GM12864 (cell line): ENCODE measurements around the gene ACSL1.

Experiments
- DNase-seq: peaks from one replicate; pipeline ENCODE4 v3.0.0-alpha.2; 2011; ENCODE audit warnings: low read depth
- H3K4me3 ChIP-seq: 2 replicates; pipeline ENCODE4 v1.5.1; 2011; ENCODE audit warnings: mild to moderate bottlenecking, low read depth, low read length, control low read depth
- CTCF ChIP-seq: IDR thresholded peaks from 2 replicates; pipeline ENCODE4 v1.5.1; 2011; ENCODE audit warnings: low read depth, mild to moderate bottlenecking, moderate library complexity, low read length, control low read depth, inconsistent platforms; ENCODE audit errors: missing control alignments

ACSL1 gene

GRCh38 chr4:184792950-184793555, 32.7 kb downstream of the ACSL1 start:
- TF ChIP-seq CTCF = no peak
- H3K4me3 ChIP-seq = no peak overlapping the region
- no peak for DNase-seq

DNA sequence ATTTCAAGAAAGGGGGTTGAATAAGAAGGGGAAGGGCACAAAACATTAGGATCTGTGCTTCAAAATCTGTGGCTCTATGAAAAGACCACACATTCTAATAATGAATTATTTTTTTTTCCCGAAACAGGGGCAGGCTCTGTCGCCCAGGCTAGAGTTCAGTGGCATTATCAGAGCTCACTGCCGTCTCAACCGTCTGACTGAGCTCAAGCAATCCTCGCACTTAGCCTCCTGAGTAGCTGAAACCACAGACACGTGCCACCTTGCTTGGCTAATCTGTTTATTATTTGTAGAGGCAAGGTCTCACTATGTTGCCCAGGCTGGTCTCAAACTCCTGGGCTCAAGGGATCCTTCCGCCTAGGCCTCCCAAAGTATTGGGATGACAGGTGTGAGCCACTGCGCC, 33.4 kb downstream of the ACSL1 start:
- no peak for TF ChIP-seq CTCF
- no peak for DNase-seq
- H3K4me3 ChIP-seq = no peak overlapping the region

DNA sequence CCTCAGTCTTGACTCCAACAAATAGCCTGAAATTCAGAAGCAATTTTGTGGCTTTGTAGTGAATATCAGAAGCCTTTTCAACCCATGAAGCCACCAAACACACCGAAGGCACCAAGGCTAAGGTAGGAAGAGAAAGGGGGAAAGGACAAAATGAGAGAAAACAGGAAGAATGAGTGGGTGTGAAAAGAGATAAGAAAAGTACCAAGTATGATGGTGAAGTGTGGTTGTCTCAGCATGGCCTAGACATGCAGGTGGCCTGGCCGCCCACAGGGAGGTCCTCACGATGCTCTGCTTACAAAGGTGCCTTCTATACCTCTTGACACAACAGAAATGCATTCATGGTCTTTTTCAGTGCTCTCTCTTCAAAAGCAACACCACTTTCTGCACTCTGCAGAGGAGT, 34.9 kb downstream of the ACSL1 start:
- TF ChIP-seq CTCF = no peak
- H3K4me3 ChIP-seq = no peak overlapping the region
- no peak for DNase-seq

GRCh38 chr4:184787766-184788503, 37.8 kb downstream of the ACSL1 start:
- no peak for TF ChIP-seq CTCF
- H3K4me3 ChIP-seq = no peak overlapping the region
- DNase-seq = no peak

GRCh38 chr4:184785813-184786212, 40.0 kb downstream of the ACSL1 start:
- no peak for TF ChIP-seq CTCF
- DNase-seq = no peak

GRCh38 chr4:184784628-184785257, 41.0 kb downstream of the ACSL1 start:
- H3K4me3 ChIP-seq = no peak overlapping the region
- DNase-seq = no peak
- TF ChIP-seq CTCF = no peak

More at GRCh38 chr4:184785813-184786212, 40.0 kb downstream of the ACSL1 start:
- no peak overlapping the region for H3K4me3 ChIP-seq
